ENCODE results near the gene FNDC3B.

FNDC3B gene

GRCh38 chr3:172296975-172297332 lies 257.6 kb downstream of the FNDC3B start:
- DNase-seq = no peak

- no peak for DNase-seq
Observed at GRCh38 chr3:172298247-172298646, 258.9 kb downstream of the FNDC3B start.

- DNase-seq = no peak
Observed at GRCh38 chr3:172300187-172300586, 260.8 kb downstream of the FNDC3B start.

GRCh38 chr3:172300862-172301261 lies 261.5 kb downstream of the FNDC3B start:
- DNase-seq = no peak

GRCh38 chr3:172302203-172302602 lies 262.8 kb downstream of the FNDC3B start:
- DNase-seq = no peak

- DNase-seq = no peak
Observed at GRCh38 chr3:172303181-172303580, 263.8 kb downstream of the FNDC3B start.

- DNase-seq = no peak
Observed at GRCh38 chr3:172303941-172304558, 264.7 kb downstream of the FNDC3B start.

- no peak for DNase-seq
Observed at GRCh38 chr3:172305552-172305951, 266.2 kb downstream of the FNDC3B start.

GRCh38 chr3:172305974-172306373 lies 266.6 kb downstream of the FNDC3B start:
- no peak for DNase-seq

- no peak for DNase-seq
Observed at GRCh38 chr3:172307141-172307560, 267.8 kb downstream of the FNDC3B start.

- DNase-seq = no peak
Observed at GRCh38 chr3:172309059-172309458, 269.7 kb downstream of the FNDC3B start.

- DNase-seq = no peak
Observed at GRCh38 chr3:172309741-172310427, 270.5 kb downstream of the FNDC3B start.

GRCh38 chr3:172310428-172310760 lies 271.0 kb downstream of the FNDC3B start:
- DNase-seq = no peak

GRCh38 chr3:172311217-172311616 lies 271.8 kb downstream of the FNDC3B start:
- no peak for DNase-seq

- DNase-seq = no peak
Observed at GRCh38 chr3:172312001-172312400, 272.6 kb downstream of the FNDC3B start.

- DNase-seq = no peak
Observed at GRCh38 chr3:172312711-172313110, 273.3 kb downstream of the FNDC3B start.

- DNase-seq = no peak
Observed at GRCh38 chr3:172313671-172314070, 274.3 kb downstream of the FNDC3B start.

- no peak for DNase-seq
Observed at GRCh38 chr3:172314591-172315160, 275.3 kb downstream of the FNDC3B start.

GRCh38 chr3:172315401-172316091 lies 276.2 kb downstream of the FNDC3B start:
- no peak for DNase-seq

GRCh38 chr3:172316758-172317157 lies 277.4 kb downstream of the FNDC3B start:
- DNase-seq = no peak

- no peak for DNase-seq
Observed at GRCh38 chr3:172317481-172317880, 278.1 kb downstream of the FNDC3B start.

GRCh38 chr3:172317984-172318383 lies 278.6 kb downstream of the FNDC3B start:
- DNase-seq = peak; percentile 36

- no peak for DNase-seq
Observed at GRCh38 chr3:172319595-172319994, 280.2 kb downstream of the FNDC3B start.

GRCh38 chr3:172320468-172320867 lies 281.1 kb downstream of the FNDC3B start:
- DNase-seq = no peak

Data from NCI-H774 (cell line).